WI38 (cell line): ENCODE measurements around the gene FAM229A.

ENCODE experiments used
- H3K4me3 ChIP-seq: 2 replicates; pipeline ENCODE4 v1.5.1; 2011; ENCODE audit warnings: low read depth, mild to moderate bottlenecking, control low read depth, low read length
- TF ChIP-seq, protein P1 (sequence below): IDR thresholded peaks from 2 replicates; pipeline ENCODE4 v1.5.1; 2012; ENCODE audit warnings: low read depth, mild to moderate bottlenecking, control low read depth, low read length

The FAM229A gene

DNA sequence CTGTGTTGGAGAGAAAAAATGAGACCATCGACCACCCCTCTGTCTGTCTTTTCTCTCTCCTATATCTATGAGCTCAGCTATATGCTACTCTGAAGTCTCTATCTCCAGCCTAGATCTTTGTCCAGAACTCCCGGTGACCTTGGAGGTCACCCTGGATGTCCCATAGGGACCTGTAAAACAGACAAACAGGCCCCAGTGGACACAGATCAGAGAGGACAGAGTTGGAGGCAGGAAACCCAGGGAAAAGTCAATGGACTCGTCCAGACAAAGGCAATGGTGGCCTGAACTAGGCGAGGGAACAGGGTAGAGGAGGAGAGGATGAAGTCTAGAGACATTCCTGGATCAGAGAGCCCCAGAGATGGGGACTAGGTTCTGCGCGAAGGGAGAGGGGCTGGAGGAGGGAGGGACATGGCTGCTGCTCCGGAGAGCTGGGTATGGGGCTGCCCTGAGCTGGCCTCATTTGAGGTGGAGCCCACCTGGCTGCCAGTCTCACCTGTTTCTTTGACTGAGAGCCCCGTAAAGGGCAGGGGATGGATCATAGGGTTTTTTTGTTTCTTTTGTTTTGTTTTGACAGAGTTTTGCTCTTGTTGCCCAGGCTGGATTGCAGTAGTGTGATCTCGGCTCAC, 15.6 kb downstream of the FAM229A start:
- TF ChIP-seq, protein P1, sequence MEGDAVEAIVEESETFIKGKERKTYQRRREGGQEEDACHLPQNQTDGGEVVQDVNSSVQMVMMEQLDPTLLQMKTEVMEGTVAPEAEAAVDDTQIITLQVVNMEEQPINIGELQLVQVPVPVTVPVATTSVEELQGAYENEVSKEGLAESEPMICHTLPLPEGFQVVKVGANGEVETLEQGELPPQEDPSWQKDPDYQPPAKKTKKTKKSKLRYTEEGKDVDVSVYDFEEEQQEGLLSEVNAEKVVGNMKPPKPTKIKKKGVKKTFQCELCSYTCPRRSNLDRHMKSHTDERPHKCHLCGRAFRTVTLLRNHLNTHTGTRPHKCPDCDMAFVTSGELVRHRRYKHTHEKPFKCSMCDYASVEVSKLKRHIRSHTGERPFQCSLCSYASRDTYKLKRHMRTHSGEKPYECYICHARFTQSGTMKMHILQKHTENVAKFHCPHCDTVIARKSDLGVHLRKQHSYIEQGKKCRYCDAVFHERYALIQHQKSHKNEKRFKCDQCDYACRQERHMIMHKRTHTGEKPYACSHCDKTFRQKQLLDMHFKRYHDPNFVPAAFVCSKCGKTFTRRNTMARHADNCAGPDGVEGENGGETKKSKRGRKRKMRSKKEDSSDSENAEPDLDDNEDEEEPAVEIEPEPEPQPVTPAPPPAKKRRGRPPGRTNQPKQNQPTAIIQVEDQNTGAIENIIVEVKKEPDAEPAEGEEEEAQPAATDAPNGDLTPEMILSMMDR = no peak
- H3K4me3 ChIP-seq = no peak overlapping the region

DNA sequence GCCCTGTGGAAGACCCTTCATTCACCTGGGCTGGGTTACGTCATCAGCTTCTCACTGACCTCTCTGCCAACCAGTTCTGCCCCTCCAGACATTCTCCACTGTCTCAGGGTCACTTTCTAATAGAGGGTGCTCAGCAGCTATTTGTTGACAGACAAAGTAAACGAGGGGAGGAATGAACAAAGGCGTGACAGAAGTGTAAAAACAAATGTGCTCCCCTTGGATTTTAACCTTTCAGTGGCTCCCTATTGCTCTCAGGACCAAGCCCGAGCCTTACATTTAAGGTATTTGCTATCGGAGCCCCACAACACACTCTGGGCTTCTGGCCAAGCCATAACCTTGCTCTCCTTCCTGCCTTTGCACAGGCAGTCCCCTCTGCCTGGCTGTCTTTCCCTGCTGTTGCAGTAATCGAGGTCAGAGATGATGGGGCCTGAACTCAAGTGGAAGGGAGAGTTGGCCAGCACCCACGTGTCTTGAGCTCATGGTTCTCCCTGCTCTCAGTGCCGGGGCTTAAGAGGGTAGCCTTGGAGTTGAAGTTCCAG, 16.9 kb downstream of the FAM229A start:
- TF ChIP-seq, protein P1 = no peak
- H3K4me3 ChIP-seq = no peak overlapping the region

- TF ChIP-seq, protein P1 = no peak
- no peak overlapping the region for H3K4me3 ChIP-seq
Observed at GRCh38 chr1:32342704-32343103, 19.6 kb downstream of the FAM229A start.

DNA sequence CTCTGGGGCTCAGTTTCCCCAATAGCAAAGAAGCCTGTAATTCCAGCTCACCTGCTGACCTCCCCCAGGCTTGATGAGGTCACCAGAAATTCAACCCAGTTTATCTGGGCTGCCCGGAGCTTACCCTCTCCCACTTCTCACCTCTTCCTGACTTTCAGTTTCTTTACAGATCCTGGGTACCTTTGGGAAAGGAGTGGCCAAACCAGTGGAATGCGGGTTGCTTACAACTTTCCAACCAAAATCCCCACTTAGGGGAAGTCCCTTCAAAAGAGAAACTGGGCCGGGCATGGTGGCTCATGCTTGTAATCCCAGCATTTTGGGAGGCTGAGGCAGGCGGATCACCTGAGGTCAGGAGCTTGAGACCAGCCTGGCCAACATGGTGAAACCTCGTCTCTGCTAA, 20.3 kb downstream of the FAM229A start:
- TF ChIP-seq, protein P1 = no peak
- no peak overlapping the region for H3K4me3 ChIP-seq

DNA sequence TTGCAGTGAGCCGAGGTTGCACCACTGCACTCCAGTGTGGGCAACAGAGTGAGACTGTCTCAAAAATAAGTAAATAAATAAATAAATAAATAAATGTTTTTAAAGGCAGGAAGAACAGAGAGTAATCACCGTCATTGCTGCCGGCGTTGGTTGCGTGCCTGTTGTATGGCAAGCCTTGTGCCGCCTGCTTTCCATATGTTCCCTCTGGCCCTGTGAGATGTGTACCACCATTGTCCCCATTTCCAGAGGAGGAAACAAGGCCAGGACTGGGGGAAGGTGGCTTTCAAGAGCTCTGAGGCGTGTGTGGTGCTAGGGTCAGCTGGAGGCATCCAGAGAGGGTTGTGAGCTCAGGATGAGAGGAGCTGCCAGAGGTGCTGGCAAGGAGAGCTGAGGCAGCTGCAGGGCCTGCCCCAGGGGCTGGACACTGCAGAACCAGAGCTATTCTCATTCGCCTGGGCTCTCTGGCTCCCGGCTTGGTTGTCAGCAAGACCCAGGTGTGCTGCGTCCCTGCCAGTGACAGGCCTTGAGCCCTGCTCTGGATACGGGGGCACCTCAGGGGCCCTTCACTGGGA, 21.0 kb downstream of the FAM229A start:
- TF ChIP-seq, protein P1 = no peak
- H3K4me3 ChIP-seq = no peak overlapping the region

DNA sequence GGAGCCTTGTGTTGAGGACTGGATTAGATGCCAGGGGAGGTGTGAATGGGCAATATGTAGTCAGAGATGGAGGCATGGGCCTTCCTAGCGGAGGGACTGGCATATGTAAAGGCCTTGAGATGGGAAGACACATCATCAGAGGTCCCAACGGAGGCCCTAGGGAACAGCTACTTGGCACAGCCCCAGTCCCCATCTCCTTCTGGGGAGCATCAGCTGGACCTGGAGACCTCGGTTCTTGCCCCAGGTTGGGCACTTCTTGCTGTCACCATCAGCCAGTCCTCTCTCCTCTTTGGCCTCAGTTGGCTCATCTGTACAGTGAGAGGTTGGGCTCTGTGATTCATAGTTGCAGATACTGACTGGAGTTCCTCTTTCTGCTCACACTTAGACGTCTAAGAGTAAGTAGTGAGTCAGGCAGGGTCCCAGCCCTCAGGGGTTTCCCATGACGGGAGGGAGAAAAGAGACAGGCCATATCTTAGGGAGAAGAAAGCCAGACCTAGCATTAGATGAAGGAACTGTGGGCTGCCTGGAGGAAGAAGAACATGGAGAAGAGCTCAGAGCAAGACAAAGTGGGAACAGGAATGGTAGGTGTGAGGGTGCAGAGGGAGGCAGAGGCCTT, 22.8 kb downstream of the FAM229A start:
- H3K4me3 ChIP-seq = no peak overlapping the region
- TF ChIP-seq, protein P1 = no peak

- no peak overlapping the region for H3K4me3 ChIP-seq
Observed at GRCh38 chr1:32338637-32339145, 23.6 kb downstream of the FAM229A start.

More at GRCh38 chr1:32338637-32339145, 23.6 kb downstream of the FAM229A start:
- TF ChIP-seq, protein P1 = no peak
